ENCODE results near the gene TSPEAR. TPM values are rescaled to one million over a fixed set of nuclear protein-coding genes. Genes with fewer than 3 reads are reported as not detected.

The TSPEAR gene
- total and polyA plus RNA-seq, 2 donors (not counting 1 experiment from before 2014, with no cell fraction given) = not detected

DNA sequence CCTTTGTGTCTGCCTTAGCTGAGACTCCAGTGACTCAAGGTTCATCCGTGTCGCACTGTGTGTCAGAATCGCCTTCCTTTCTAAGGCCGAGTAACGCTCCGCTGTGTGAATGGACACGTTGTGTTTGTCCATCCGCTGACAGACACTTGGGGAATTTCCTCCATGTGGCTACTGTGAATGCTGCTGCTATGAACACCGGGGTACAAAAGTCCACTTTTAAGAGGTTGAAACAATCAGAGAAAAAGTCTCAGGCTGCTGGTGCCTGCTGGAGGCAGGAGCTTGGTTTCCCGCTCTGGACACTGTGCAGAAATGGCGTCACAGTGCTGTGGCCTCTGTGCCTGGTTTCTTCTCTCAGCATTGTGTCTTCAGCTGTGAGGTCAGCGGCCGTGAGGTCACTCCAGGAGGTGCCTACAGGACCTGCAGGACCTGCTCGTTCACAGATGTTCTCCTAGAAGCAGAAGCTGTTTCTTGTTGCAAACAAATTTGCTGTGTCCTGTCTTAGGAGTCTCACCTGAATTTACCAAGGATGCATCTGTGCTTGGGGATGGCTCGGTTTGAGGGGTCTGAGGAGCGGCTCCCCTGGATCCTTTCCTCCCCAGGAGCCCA, 205.6 kb downstream of the TSPEAR start:
- no peaks in the 10 kb centered on the region for H3K36me3 ChIP-seq (replicated peaks in 1 of 2; ENCODE audit: control extremely low read depth in 1 of 2, control insufficient read depth in 1 of 2, extremely low read depth in 1 of 2, insufficient read depth in 2 of 2, low read length in 1 of 2)
- H3K4me3 ChIP-seq (ENCODE audit: control extremely low read depth in 1 of 5, extremely low read depth in 1 of 5, insufficient read depth in 1 of 5, low read depth in 2 of 5, low read length in 4 of 5) = no peak overlapping the region
- 90% methylated on average over 16 of the region's 16 CpGs for WGBS (ENCODE audit: insufficient coverage)
- H3K27ac Mint-ChIP-seq = no peak overlapping the region
- no peak for ATAC-seq (ENCODE audit: low read depth)
- no peak overlapping the region for H3K4me3 Mint-ChIP-seq
- CTCF ChIA-PET = interaction anchor here (1.2 kb wide), 1 partner anchor 288 kb away, joined by 4 read pairs; no protein-coding TSS in a partner anchor
- no peaks in the 10 kb centered on the region for H4K20me1 ChIP-seq (ENCODE audit: control insufficient read depth, insufficient read depth, low read length, poor library complexity, severe bottlenecking)
- H3K27ac ChIP-seq (ENCODE audit: low read length in 2 of 2) = no peak overlapping the region
- POLR2A ChIA-PET = no interaction called here
- no peaks in the 10 kb centered on the region for H3K9me3 Mint-ChIP-seq (ENCODE audit: insufficient read depth)
- H3K27me3 Mint-ChIP-seq = peaks cover 10% of the 10 kb centered on the region
- intact Hi-C loops (cut with micrococcal nuclease) = no loop called here
- no peak for TF ChIP-seq EZH2 (IDR thresholded peaks at IDR 0.05; ENCODE audit: borderline replicate concordance, insufficient read depth, low read depth, low read length, poor library complexity, severe bottlenecking)
- TF ChIP-seq, protein P1, sequence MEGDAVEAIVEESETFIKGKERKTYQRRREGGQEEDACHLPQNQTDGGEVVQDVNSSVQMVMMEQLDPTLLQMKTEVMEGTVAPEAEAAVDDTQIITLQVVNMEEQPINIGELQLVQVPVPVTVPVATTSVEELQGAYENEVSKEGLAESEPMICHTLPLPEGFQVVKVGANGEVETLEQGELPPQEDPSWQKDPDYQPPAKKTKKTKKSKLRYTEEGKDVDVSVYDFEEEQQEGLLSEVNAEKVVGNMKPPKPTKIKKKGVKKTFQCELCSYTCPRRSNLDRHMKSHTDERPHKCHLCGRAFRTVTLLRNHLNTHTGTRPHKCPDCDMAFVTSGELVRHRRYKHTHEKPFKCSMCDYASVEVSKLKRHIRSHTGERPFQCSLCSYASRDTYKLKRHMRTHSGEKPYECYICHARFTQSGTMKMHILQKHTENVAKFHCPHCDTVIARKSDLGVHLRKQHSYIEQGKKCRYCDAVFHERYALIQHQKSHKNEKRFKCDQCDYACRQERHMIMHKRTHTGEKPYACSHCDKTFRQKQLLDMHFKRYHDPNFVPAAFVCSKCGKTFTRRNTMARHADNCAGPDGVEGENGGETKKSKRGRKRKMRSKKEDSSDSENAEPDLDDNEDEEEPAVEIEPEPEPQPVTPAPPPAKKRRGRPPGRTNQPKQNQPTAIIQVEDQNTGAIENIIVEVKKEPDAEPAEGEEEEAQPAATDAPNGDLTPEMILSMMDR (IDR thresholded peaks at IDR 0.05) = no peak
- H3K4me1 ChIP-seq (ENCODE audit: control insufficient read depth in 2 of 2, insufficient read depth in 2 of 2, low read length in 2 of 2) = peaks cover 12 to 20% of the 10 kb centered on the region in 2 donors
- peaks cover 0 to 3% (median 0%) of the 10 kb centered on the region in 3 donors for H3K9me3 ChIP-seq (ENCODE audit: control extremely low read depth in 1 of 3, control insufficient read depth in 2 of 3, insufficient read depth in 1 of 3, low read length in 2 of 3)
- no peaks in the 10 kb centered on the region for H3K79me2 ChIP-seq (ENCODE audit: control insufficient read depth, insufficient read depth, low read length)
- no peak overlapping the region for H3K4me2 ChIP-seq (replicated peaks; ENCODE audit: low read depth, low read length, poor library complexity, severe bottlenecking)
- no peak overlapping the region for H2AFZ ChIP-seq (ENCODE audit: insufficient read depth, low read depth, low read length, poor library complexity, severe bottlenecking)
- H3K4me1 Mint-ChIP-seq = peaks cover 7% of the 10 kb centered on the region
- H3K27me3 ChIP-seq (replicated peaks in 1 of 4; ENCODE audit: control extremely low read depth in 1 of 4, control insufficient read depth in 3 of 4, insufficient read depth in 4 of 4, low read length in 3 of 4) = peaks cover 0 to 9% (median 4%) of the 10 kb centered on the region in 4 experiments
- DNase-seq = no peak
- no peak overlapping the region for H3K9ac ChIP-seq (ENCODE audit: low read length)

DNA sequence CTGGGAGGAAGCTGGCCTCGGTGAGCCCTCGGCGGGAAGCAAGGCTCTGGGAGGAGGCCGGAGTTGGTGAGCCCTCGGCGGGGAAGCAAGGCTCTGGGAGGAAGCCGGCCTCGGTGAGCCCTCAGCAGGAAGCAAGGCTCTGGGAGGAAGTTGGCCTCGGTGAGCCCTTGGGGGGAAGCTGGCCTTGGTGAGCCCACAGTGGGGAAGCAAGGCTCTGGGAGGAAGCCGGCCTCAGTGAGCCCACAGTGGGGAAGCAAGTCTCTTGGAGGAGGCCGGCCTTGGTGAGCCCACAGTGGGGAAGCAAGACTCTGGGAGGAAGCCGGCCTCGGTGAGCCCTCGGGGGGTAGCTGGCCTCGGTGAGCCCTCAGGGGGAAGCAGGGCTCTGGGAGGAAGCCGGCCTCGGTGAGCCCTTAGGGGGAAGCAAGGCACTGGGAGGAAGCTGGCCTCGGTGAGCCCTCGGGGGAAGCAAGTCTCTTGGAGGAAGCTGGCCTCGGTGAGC, 207.4 kb downstream of the TSPEAR start:
- H3K36me3 ChIP-seq (replicated peaks in 1 of 2; ENCODE audit: control extremely low read depth in 1 of 2, control insufficient read depth in 1 of 2, extremely low read depth in 1 of 2, insufficient read depth in 2 of 2, low read length in 1 of 2) = no peaks in the 10 kb centered on the region
- Mint-ChIP-seq H3K4me3 (no peak overlapping the region), H3K27ac (no peak overlapping the region), H3K27me3 (peaks cover 6% of the 10 kb centered on the region), H3K9me3 (ENCODE audit: insufficient read depth) (no peaks in the 10 kb centered on the region), H3K4me1 (peaks cover 3% of the 10 kb centered on the region)
- H3K4me1 ChIP-seq (ENCODE audit: control insufficient read depth in 2 of 2, insufficient read depth in 2 of 2, low read length in 2 of 2) = peaks cover 6 to 12% of the 10 kb centered on the region in 2 donors
- TF ChIP-seq, protein P1 (IDR thresholded peaks at IDR 0.05) = no peak
- TF ChIP-seq EZH2 (IDR thresholded peaks at IDR 0.05; ENCODE audit: borderline replicate concordance, insufficient read depth, low read depth, low read length, poor library complexity, severe bottlenecking) = no peak
- H3K27ac ChIP-seq (ENCODE audit: low read length in 2 of 2) = peak overlapping the region in 1 of 2 donors; percentile 46
- CTCF ChIA-PET = no interaction called here
- H3K79me2 ChIP-seq (ENCODE audit: control insufficient read depth, insufficient read depth, low read length) = no peaks in the 10 kb centered on the region
- no peak for ATAC-seq (ENCODE audit: low read depth)
- H3K9me3 ChIP-seq (ENCODE audit: control extremely low read depth in 1 of 3, control insufficient read depth in 2 of 3, insufficient read depth in 1 of 3, low read length in 2 of 3) = no peaks in the 10 kb centered on the region
- no peak overlapping the region for H3K9ac ChIP-seq (ENCODE audit: low read length)
- no peak overlapping the region for H3K4me2 ChIP-seq (replicated peaks; ENCODE audit: low read depth, low read length, poor library complexity, severe bottlenecking)
- H4K20me1 ChIP-seq (ENCODE audit: control insufficient read depth, insufficient read depth, low read length, poor library complexity, severe bottlenecking) = no peaks in the 10 kb centered on the region
- peak; percentile 29 for DNase-seq
- intact Hi-C loops (cut with micrococcal nuclease) = no loop called here
- peaks cover 0 to 6% (median 0%) of the 10 kb centered on the region in 4 experiments for H3K27me3 ChIP-seq (replicated peaks in 1 of 4; ENCODE audit: control extremely low read depth in 1 of 4, control insufficient read depth in 3 of 4, insufficient read depth in 4 of 4, low read length in 3 of 4)
- no peak overlapping the region for H3K4me3 ChIP-seq (ENCODE audit: control extremely low read depth in 1 of 5, extremely low read depth in 1 of 5, insufficient read depth in 1 of 5, low read depth in 2 of 5, low read length in 4 of 5)
- POLR2A ChIA-PET = interaction anchor here (0.9 kb wide), 1 partner anchor 666 kb away, joined by 3 read pairs; no protein-coding TSS in a partner anchor
- 14% methylated on average over 20 of the region's 20 CpGs for WGBS (ENCODE audit: insufficient coverage)
- H2AFZ ChIP-seq (ENCODE audit: insufficient read depth, low read depth, low read length, poor library complexity, severe bottlenecking) = peak overlapping the region; percentile 65

Data from B cell (primary cell).